ENCODE data around the gene ADRM1.

ADRM1 gene

DNA sequence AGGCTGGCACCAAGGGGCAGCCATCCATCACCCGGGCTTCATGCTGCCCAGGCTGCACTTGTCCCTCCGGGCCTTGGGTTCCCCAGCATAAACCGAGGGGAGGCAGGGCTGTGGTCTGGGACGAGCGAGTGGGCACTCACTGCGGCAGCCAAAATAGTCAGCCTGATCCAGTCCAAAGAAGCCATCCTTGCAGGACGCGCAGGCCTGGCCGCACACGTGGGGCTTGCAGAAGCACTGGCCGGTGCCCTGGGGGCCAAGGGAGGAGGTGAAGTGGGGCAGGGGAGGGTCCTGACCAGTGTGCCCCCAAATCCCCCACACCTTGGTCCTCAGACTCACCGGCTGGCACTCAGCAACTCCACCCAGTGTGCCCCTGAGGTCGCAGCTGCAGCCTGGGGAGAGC lies 32.1 kb downstream of the ADRM1 start:
- H3K36me3 ChIP-seq (ENCODE audit: low read length): no peaks in the 10 kb centered on the region

DNA sequence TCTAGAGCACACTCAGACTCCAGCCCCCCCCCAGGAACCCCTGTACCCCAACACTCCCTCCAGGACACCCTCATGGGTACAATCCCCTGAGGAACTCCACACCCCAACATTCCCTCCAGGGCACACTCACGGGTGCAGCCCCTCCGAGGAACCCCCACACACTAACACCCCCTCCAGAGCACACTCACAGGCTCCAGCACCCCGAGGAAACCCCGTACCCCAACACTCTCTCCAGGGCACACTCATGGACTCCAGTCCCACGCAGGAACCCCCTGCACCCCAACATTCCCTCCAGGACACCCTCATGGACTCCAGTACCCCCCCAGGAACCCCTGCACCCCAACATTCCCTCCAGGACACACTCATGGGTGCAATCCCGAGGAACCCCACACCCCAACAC lies 32.7 kb downstream of the ADRM1 start:
- no peak overlapping the region for H3K4me3 ChIP-seq (ENCODE audit: insufficient read depth, low read length, poor library complexity, severe bottlenecking)
- no peak overlapping the region for H3K9ac ChIP-seq (ENCODE audit: low read length)
- TF ChIP-seq, protein P1, sequence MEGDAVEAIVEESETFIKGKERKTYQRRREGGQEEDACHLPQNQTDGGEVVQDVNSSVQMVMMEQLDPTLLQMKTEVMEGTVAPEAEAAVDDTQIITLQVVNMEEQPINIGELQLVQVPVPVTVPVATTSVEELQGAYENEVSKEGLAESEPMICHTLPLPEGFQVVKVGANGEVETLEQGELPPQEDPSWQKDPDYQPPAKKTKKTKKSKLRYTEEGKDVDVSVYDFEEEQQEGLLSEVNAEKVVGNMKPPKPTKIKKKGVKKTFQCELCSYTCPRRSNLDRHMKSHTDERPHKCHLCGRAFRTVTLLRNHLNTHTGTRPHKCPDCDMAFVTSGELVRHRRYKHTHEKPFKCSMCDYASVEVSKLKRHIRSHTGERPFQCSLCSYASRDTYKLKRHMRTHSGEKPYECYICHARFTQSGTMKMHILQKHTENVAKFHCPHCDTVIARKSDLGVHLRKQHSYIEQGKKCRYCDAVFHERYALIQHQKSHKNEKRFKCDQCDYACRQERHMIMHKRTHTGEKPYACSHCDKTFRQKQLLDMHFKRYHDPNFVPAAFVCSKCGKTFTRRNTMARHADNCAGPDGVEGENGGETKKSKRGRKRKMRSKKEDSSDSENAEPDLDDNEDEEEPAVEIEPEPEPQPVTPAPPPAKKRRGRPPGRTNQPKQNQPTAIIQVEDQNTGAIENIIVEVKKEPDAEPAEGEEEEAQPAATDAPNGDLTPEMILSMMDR (IDR thresholded peaks at IDR 0.05; ENCODE audit: insufficient read depth, low read length, poor library complexity, severe bottlenecking): no peak
- no peak for TF ChIP-seq EZH2phosphoT487 (conservative IDR thresholded peaks at IDR 0.05; ENCODE audit: low read length)
- H3K9me3 ChIP-seq (ENCODE audit: insufficient read depth, low read length): peaks cover 6% of the 10 kb centered on the region; the same call in 1 of the 2 replicates
- H2AFZ ChIP-seq (ENCODE audit: low read depth, low read length, severe bottlenecking): no peak overlapping the region
- H3K27me3 ChIP-seq (ENCODE audit: low read length): no peaks in the 10 kb centered on the region
- no peaks in the 10 kb centered on the region for H3K36me3 ChIP-seq (ENCODE audit: low read length)
- no peaks in the 10 kb centered on the region for H3K9me2 ChIP-seq (replicated peaks; ENCODE audit: insufficient read depth, low read length)
- no peaks in the 10 kb centered on the region for H4K20me1 ChIP-seq (ENCODE audit: low read depth, low read length)
- H3K79me2 ChIP-seq (ENCODE audit: insufficient read depth, low read length): no peaks in the 10 kb centered on the region
- no peak overlapping the region for H3K27ac ChIP-seq (ENCODE audit: low read depth, low read length)
- no peak overlapping the region for H3K4me2 ChIP-seq (ENCODE audit: low read depth, low read length, poor library complexity, severe bottlenecking)
- H3F3A ChIP-seq (ENCODE audit: insufficient read depth): peaks cover 18% of the 10 kb centered on the region

More for the DNA sequence above, 32.1 kb downstream of the ADRM1 start:
- no peak overlapping the region for H3K9ac ChIP-seq (ENCODE audit: low read length)
- no peak for TF ChIP-seq EZH2phosphoT487 (conservative IDR thresholded peaks at IDR 0.05; ENCODE audit: low read length)
- TF ChIP-seq, protein P1 (IDR thresholded peaks at IDR 0.05; ENCODE audit: insufficient read depth, low read length, poor library complexity, severe bottlenecking): no peak
- H3K27me3 ChIP-seq (ENCODE audit: low read length): no peaks in the 10 kb centered on the region
- no peak overlapping the region for H3K27ac ChIP-seq (ENCODE audit: low read depth, low read length)
- H4K20me1 ChIP-seq (ENCODE audit: low read depth, low read length): no peaks in the 10 kb centered on the region
- no peak overlapping the region for H2AFZ ChIP-seq (ENCODE audit: low read depth, low read length, severe bottlenecking)
- H3K9me2 ChIP-seq (replicated peaks; ENCODE audit: insufficient read depth, low read length): no peaks in the 10 kb centered on the region
- H3K4me3 ChIP-seq (ENCODE audit: insufficient read depth, low read length, poor library complexity, severe bottlenecking): no peak overlapping the region
- peaks cover 16% of the 10 kb centered on the region for H3F3A ChIP-seq (ENCODE audit: insufficient read depth)
- no peaks in the 10 kb centered on the region for H3K79me2 ChIP-seq (ENCODE audit: insufficient read depth, low read length)
- H3K9me3 ChIP-seq (ENCODE audit: insufficient read depth, low read length): peaks cover 6% of the 10 kb centered on the region; the same call in 1 of the 2 replicates
- H3K4me2 ChIP-seq (ENCODE audit: low read depth, low read length, poor library complexity, severe bottlenecking): no peak overlapping the region

DNA sequence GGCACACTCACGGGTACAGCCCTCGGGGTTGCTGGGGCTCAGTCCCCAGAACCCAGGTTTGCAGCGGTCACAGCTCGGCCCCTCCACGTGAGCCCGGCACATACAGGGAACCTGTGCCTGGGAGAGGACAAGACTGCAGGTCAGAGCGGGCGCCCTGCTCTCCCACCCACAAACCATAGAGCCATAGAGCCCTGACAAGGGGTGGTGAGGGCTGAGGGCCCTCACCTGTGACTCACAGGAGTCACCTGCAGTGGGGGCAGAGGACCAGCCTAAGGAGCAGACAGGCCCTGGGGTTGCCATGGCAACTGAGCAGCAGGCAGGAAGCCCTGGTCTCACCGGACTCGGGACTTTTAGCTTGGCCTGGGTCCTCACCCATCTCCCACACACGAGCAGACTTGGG lies 33.5 kb downstream of the ADRM1 start:
- Histone ChIP-seq H3K27me3 (ENCODE audit: low read length) (no peaks in the 10 kb centered on the region), H3K4me3 (ENCODE audit: insufficient read depth, low read length, poor library complexity, severe bottlenecking) (no peak overlapping the region), H3K79me2 (ENCODE audit: insufficient read depth, low read length) (no peaks in the 10 kb centered on the region), H2AFZ (ENCODE audit: low read depth, low read length, severe bottlenecking) (no peak overlapping the region), H3K36me3 (ENCODE audit: low read length) (no peaks in the 10 kb centered on the region), H3K9me2 (replicated peaks; ENCODE audit: insufficient read depth, low read length) (no peaks in the 10 kb centered on the region), H3F3A (ENCODE audit: insufficient read depth) (peaks cover 18% of the 10 kb centered on the region), H3K4me2 (ENCODE audit: low read depth, low read length, poor library complexity, severe bottlenecking) (no peak overlapping the region), H4K20me1 (ENCODE audit: low read depth, low read length) (no peaks in the 10 kb centered on the region), H3K9me3 (ENCODE audit: insufficient read depth, low read length) (peaks cover 6% of the 10 kb centered on the region; the same call in 1 of the 2 replicates), H3K27ac (ENCODE audit: low read depth, low read length) (no peak overlapping the region), H3K9ac (ENCODE audit: low read length) (no peak overlapping the region)
- no peak for TF ChIP-seq EZH2phosphoT487 (conservative IDR thresholded peaks at IDR 0.05; ENCODE audit: low read length)
- TF ChIP-seq, protein P1 (IDR thresholded peaks at IDR 0.05; ENCODE audit: insufficient read depth, low read length, poor library complexity, severe bottlenecking): no peak

Data from SU-DHL-6 (cell line).